GM18861 (cell line): ENCODE data around the gene RAB40C.

ENCODE experiments used
- ATAC-seq: cut with Tn5 transposase; IDR thresholded peaks from one replicate; pipeline ENCODE4 v1.9.1; 2021; ENCODE audit not compliant: unreplicated experiment

Gene RAB40C

DNA sequence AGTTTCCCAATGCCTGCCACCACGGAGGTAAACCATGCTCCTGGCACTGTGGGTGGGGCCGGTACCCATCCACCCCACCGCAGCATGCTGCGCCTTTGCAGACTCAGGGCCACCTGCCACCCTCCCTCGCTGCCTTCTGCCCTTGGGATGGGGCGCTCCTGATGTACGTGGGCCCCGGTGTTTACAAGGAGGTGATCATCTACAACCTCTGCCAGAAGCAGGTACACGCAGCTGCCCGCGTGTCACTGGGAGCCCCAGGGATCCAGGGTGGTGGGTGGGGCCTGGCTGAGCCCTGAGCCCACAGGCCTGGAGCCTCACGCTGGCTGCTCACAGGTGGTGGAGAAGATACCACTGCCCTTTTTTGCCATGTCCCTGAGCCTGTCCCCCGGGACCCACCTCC lies 76.7 kb downstream of the RAB40C start:
- ATAC-seq, result no peak

DNA sequence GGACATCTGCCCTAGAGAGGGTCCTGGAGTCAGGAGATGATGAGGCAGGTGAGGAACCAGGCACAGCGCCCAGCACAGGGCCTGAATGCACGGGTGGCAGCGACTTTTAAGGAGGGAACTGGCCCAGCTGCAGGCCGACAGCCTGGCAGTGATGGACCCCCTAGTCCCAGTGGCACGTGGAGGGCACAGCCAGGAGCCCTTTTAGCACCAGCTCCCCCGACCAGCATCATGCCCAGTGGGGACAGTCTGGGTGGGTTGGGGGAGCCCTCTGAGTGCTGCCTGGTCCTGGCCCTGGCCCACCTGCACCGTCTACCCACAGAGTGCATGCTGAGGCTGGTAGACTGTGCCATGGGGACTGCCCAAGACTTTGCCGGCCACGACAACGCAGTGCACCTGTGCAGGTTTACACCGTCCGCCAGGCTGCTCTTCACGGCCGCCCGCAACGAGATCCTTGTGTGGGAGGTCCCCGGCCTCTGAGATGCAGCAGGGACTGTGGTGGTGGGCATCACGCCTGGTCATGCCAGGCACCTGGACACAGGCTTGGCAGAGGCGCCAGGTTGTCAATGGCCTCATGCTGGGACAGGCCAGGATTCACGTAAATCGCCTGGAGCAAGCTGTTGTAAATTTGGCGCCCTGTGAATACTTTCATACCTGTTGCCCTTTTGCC lies 77.4 kb downstream of the RAB40C start:
- ATAC-seq, result no peak

DNA sequence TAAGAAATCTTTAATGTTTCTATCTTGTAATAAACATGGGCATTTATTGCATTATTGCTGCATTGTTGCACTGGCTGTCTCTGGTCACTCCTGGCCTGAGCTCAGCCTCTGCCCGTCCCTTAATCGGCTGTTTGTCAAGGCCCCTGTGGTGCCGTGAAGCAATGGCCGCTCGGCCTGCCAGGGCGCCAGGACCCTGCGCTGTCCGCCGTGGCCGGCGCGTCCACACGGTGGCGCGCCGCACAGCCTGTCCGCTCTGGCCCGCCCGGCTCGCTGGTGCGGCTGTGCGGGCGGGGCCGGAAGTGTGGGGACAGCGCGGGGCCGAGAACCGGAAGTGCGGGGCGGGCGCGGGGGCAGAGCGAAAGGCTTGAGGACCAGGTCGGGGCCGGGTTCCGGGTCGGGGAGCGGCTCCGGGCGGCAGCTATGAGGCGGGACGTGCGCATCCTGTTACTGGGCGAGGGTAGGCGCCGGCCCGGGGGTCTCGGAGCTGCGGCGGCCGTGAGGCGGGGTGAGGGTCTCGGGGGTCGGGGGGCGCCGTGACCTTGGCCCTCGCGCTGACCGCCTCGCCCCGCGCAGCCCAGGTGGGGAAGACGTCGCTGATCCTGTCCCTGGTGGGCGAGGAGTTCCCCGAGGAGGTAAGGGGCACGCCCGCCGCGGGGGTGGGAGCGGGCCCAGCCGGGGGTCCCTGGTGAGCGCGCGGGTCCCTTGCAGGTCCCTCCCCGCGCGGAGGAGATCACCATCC lies 78.1 kb downstream of the RAB40C start, which contains the start of gene RHOT2:
Gene RHOT2 (plus strand): TSS at position 353 of the 739 bp plus-strand sequence. CDS start 68 bp downstream, at position 421.
- peak; percentile 67 for ATAC-seq

DNA sequence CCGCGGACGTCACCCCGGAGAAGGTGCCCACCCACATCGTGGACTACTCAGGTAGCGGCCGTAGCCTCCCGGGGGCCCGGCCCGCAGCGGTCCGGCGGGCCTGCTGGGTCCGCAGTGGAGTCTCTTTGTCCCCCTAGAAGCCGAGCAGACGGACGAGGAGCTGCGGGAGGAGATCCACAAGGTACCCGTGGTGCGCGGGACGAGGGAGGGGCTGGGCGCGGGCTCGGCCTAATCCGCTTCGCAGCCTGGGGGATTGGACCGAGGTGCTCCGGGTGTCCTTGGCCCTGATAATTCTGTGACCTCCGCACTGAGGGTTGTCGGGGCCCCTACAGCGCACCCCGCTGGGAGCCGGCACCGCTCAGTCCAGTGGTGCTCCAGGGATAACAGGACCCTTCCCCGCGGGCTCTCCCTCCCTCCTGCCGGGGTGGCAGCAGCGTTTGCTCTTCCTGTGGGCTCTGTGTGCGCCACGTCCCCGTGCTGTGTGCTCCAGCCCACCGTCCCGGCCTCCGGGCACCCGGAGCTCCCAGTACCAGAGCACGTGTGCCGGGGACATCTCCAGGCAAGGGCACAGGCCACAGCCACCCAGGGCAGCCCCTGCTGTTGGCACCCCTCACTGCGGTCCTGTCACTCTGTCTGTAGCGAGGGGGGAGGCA lies 78.8 kb downstream of the RAB40C start:
- no peak for ATAC-seq

DNA sequence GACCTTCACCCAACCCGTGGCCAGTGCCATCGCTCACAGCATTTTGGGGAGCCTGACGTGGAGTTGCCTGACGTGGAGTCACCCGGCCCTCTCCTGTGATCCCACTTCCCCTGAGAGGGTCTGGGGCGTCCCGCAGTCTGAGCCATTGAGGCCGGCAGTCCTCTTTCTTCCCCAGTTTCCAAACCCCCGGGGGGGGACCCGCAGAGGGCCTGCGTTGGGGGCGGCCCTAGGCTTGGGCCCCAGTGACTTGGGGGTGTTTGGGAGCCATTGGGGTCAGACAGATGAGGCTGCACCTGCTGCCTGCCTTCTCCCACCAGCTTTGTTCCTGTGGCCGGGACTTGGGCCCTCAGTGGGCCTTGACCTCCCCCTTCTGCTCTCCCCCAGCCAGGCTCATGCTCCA lies 79.8 kb downstream of the RAB40C start:
- ATAC-seq, result no peak

DNA sequence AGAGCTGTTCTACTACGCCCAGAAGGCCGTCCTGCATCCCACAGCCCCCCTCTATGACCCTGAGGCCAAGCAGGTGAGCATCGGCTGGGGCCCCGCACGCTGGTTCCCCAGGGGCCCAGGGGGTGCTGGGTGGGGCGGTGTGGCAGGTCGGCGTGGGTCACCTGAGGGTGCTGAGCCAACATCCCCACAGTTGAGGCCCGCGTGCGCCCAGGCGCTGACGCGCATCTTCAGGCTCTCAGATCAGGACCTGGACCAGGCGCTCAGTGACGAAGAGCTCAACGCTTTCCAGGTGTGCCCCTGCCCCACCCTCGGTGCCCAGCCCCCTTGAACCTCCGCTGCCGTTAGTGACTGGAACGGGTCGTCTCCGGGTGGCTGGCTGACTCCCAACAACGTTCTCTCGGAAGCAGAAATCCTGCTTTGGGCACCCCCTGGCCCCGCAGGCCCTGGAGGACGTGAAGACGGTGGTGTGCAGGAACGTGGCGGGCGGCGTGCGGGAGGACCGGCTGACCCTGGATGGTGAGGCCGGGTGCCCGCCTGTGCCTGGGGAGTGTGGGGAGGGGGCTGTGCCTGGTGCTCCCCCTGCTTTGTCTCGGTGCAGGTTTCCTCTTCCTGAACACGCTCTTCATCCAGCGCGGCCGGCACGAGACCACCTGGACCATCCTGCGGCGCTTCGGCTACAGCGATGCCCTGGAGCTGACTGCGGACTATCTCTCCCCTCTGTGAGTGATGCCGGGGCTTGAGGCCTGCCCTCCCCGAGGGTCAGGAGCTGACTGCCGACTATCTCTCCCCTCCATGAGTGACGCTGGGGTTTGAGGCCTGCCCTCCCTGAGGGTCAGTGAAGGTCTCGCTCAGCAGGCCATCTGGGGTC lies 80.9 kb downstream of the RAB40C start:
- ATAC-seq, result no peak

DNA sequence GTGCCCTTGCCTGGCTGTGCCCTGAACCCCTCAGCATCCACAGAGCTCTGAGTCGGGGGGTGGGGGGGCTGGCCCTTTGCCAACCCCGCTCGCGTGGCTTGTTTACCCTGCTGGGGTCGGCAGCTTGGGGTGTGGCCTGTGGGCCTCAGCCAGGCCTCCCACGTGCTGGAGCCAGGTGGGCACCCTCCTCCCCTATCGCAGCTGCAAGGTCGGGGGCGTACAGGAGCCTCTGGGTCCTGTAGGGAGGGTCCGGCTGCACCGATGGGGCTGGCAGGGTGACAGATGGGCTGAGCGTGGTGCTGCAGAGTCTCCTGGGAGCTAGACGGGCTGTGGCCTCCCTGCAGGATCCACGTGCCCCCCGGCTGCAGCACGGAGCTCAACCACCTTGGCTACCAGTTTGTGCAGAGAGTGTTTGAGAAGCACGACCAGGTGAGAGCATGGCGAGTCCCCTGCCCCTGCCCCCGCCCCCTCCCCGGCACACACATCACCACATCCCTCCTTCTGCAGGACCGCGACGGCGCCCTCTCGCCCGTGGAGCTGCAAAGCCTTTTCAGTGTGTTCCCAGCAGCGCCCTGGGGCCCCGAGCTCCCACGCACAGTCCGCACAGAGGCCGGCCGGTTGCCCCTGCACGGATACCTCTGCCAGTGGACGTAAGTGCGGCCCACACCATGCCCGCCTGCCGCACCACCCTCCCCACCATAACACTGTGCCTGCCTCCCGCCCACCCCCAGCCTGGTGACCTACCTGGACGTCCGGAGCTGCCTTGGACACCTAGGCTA lies 81.7 kb downstream of the RAB40C start:
- no peak for ATAC-seq

DNA sequence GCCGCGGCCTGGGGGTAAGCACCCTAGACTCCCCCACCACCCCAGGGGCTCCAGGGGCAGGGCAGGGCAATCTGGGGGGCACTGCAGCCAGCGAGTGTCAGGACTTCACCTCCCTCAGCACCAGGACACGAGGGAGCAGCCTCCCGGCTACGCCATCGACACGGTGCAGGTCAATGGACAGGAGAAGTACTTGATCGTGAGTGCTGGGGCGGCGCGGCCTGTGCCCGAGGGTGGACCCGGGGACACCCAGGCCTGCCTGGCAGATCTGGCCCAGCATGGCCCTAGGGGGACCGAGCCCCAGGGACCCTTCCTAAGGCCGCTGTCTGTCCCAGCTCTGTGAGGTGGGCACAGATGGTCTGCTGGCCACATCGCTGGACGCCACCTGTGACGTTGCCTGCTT lies 82.5 kb downstream of the RAB40C start:
- ATAC-seq, result no peak

DNA sequence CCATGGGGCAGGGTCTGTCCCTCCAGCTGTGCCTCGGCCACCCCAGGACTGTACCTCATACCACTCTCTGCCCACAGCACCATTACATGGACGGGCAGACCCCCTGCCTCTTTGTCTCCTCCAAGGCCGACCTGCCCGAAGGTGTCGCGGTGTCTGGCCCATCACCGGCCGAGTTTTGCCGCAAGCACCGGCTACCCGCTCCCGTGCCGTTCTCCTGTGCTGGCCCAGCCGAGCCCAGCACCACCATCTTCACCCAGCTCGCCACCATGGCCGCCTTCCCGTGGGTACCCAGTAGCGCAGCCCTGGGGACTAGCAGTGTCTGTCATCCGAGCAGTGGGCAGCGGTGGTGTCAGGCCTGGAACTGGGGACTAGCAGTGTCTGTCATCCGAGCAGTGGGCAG lies 83.0 kb downstream of the RAB40C start:
- no peak for ATAC-seq

DNA sequence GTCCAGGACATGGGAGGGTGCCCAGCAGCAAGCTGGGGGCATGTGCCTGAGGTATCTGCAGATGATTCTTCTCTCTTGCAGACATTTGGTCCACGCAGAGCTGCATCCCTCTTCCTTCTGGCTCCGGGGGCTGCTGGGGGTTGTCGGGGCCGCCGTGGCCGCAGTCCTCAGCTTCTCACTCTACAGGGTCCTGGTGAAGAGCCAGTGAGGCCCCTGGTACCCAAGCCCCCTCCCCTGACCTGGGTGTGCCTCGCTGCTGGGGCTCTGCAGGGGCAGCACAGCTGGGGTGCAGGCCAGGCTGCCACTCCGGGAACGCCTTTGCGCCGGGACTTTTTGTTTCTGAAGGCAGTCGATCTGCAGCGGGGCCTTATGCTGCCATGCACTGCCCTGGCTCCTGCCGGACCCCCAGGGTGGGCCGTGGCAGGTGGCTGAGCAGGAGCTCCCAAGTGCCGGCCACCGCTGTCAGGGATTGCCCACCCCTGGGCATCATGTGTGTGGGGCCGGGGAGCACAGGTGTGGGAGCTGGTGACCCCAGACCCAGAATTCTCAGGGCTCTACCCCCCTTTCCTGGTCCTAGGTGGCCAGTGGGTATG lies 83.6 kb downstream of the RAB40C start:
- no peak for ATAC-seq

DNA sequence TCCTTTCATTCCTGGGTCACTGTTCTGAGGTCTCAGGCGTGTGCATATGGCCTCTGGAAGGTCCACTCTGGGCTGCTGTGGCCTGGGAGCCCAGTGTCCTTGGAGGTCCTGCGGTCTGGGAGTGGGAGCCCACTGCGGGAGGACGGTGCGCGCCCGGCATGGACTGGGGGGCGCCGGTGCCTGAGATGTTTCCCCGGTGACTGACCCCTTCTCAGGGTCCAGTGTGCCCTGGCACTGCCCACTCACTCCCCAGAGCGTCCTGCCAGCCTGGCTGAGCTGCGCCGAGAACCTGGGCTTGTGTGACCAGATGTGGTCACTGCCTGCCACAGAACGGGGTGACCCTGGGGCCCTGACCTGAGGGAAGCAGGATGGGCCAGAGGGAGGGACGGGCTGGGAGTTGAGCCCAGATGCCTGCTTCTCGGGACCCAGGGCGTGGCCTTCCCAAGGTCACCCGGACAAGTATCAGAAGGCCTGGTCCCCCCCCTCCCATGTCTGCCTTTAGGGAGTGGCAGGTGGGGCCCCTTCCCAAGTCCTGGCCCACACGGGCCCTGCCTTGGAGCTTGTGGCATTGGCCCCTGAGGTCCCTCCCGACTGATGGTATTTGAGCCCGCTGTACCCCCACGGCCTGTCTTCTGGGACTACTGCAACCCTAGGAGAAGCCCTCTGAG lies 84.5 kb downstream of the RAB40C start:
- ATAC-seq, result no peak

DNA sequence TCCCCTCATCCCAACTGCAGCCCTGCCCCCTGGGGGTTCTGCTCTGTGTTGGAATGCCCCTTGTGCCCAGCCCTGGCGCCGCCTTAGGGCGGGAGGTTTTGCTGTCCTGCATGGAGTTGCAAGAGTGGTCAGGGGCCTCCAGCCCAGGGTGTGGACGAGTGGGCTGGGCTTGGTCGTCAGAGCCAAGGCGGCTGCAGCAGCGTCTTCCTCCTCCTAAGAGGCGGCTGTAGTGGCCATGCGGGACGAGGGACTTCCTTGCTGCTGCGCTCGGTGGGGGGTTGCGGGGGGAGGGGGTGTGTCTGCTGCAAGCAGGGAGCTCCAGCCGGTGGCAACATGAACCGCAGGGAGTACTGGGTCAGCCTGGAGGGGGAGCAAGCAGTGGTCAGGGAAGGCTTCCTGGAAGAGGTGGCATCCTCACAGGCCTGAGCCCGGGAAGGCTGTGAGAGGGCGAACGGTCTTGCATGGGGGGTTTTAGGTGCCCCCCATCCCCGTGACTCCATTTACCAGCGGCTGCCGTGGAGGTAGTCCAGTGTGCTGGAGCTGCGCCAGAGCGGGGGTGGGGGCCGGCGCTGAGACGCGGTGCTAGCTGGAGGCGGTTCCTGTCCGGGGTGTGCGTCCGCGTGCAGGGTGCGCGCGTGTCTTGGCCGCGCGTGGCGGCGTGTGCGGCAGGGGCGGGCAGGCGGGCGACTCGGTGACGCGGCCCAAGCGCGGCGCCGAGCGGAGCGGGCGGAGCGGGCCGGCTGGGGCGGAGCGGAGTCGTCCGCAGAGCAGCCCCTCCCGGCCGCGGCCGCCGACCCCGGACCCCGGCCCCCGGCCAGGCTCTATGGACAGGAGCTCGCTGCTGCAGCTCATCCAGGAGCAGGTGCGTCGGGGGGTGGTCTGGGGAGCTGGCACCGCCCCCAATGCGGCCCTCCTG lies 85.4 kb downstream of the RAB40C start, which contains the start of gene RHBDL1:
Gene RHBDL1 (plus strand): TSS at position 704 of the 916 bp plus-strand sequence. CDS start 120 bp downstream, at position 824.
- ATAC-seq, result no peak

DNA sequence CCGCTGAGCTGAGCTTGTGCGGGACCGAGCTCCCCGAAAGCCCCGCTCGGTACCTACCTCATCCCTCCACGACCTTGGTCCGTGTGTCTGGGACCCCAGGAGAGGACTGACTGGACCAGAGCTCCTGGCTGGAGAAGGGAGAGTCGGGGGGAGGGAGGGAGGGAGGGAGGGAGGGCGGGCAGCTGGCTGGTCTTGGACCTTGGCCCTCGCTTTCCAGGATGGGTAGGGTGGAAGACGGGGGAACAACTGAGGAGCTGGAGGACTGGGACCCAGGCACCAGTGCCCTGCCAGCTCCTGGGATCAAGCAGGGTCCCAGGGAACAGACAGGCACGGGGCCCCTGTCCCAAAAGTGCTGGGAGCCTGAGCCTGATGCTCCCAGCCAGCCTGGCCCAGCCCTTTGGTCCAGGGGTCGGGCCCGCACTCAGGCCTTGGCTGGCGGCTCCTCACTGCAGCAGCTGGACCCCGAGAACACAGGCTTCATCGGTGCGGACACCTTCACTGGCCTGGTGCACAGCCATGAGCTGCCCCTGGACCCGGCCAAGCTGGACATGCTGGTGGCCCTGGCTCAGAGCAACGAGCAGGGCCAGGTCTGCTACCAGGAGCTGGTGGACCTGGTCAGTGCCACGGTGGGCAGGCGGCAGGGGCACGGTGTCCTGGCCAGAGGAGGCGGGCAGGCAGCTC lies 86.2 kb downstream of the RAB40C start:
- no peak for ATAC-seq

DNA sequence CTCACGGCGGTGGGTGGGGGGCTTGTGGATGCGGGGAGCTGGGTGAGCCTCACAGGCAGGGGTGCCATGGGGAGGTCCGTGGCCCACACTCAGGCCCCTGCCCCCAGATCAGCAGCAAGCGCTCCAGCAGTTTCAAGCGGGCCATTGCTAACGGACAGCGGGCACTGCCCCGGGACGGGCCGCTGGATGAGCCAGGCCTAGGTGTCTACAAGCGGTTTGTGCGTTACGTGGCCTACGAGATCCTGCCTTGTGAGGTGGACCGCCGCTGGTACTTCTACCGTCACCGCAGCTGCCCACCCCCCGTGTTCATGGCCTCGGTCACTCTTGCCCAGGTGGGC lies 86.7 kb downstream of the RAB40C start:
- no peak for ATAC-seq

DNA sequence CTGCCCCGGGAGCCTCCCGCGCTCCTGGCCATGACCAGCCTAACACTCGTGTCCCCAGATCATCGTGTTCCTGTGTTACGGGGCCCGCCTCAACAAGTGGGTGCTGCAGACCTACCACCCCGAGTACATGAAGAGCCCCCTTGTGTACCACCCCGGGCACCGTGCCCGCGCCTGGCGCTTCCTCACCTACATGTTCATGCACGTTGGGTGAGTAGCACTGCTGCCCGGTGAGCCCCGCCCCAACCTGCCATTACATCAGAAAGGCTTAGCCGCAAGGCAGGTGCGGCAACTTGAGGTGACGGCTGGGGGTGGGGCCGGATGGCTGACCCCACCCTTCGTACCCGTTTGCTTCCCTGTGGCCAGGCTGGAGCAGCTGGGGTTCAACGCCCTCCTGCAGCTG lies 87.0 kb downstream of the RAB40C start:
- ATAC-seq, result no peak

DNA sequence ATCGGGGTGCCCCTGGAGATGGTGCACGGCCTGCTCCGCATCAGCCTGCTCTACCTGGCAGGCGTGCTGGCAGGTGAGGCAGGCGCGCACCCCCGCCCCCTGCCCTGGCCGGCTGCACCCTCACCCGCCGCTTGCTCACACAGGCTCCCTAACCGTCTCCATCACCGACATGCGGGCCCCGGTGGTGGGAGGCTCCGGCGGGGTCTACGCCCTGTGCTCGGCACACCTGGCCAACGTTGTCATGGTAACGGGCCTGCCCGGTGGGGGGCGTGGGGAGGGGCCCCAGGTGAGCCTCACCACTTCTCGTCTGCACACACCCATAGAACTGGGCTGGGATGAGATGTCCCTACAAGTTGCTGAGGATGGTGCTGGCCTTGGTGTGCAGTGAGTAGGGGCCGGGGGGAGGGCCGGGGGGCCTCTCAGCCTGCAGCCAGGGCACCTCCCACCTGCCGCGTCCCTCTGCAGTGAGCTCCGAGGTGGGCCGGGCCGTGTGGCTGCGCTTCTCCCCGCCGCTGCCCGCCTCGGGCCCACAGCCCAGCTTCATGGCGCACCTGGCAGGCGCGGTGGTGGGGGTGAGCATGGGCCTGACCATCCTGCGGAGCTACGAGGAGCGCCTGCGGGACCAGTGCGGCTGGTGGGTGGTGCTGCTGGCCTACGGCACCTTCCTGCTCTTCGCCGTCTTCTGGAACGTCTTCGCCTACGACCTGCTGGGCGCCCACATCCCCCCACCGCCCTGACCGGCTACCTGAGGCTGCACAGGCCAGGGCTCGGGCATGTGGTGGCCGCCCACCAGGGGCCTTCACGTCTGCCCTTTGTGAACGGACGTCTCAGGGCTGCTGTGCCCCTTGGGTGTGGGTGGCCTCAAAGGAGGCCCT lies 87.7 kb downstream of the RAB40C start:
- ATAC-seq, result no peak
